HG02571 (cell line): ENCODE results near the gene NOS2.
"Not testable (repeated sequence)": the region's sequence is repeated elsewhere in the genome, so short reads cannot be mapped to it uniquely, and the experiment has no call there.

Experiments
- ATAC-seq: cut with Tn5 transposase; IDR thresholded peaks from one replicate; pipeline ENCODE4 v1.9.1; 2021; ENCODE audit warnings: mild to moderate bottlenecking, moderate library complexity; ENCODE audit not compliant: unreplicated experiment

Gene NOS2

DNA sequence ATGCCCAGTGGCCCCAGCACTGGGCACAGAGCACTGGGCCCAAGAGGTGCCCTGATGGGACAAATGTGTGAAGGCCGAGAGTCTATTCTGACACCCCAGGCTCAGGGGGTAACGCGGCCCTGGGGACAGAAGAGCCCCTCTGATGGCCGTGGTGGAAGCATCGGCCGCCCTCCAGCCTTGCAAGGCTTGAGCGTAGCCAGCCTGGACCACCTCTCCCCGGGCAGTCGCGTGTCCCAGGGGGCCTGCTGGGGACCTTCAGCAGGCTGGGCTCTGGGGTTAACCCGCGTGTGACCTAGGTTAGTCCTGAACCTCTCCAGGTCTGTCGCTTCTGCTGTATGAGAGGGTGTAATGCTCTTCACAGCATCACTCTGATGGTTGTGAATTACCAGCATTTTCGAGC, 40.8 kb downstream of the NOS2 start:
- no peak for ATAC-seq

DNA sequence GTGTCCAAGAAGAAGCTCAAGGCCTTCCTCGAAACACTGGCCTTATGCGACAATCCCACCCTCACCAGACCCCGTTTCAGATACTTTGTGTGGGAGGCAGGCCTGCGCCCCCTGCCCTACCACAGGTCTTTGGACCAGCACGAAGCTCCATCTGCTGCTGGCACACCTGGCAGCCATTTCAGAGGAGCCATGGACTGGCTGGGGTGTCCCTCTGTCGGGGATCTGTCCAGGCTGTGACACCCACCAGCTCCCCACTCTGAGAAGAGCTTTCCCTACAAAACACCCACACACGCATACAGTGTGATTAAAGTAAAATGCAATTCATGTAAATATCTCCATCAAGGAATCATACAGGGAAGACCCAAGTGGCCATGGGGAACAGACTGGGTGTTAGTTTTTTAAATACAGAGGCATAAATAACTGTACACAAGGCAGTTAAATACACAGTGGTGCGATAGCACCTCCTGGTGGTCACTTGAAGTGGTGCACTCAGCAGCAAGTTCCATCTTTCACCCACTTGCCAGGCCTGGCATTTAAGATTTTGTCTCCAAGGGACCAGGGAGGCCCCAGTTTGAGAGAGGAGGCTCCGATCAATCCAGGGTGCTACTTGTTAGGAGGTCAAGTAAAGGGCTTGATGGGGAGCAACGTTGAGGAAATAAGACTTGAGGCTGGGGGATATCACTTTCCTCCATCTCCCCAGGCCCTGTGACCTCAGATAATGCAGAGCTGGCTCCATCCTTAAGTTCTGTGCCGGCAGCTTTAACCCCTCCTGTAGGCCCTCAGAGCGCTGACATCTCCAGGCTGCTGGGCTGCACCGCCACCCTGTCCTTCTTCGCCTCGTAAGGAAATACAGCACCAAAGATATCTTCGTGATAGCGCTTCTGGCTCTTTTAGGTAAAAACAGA, 43.6 kb downstream of the NOS2 start:
- no peak for ATAC-seq

DNA sequence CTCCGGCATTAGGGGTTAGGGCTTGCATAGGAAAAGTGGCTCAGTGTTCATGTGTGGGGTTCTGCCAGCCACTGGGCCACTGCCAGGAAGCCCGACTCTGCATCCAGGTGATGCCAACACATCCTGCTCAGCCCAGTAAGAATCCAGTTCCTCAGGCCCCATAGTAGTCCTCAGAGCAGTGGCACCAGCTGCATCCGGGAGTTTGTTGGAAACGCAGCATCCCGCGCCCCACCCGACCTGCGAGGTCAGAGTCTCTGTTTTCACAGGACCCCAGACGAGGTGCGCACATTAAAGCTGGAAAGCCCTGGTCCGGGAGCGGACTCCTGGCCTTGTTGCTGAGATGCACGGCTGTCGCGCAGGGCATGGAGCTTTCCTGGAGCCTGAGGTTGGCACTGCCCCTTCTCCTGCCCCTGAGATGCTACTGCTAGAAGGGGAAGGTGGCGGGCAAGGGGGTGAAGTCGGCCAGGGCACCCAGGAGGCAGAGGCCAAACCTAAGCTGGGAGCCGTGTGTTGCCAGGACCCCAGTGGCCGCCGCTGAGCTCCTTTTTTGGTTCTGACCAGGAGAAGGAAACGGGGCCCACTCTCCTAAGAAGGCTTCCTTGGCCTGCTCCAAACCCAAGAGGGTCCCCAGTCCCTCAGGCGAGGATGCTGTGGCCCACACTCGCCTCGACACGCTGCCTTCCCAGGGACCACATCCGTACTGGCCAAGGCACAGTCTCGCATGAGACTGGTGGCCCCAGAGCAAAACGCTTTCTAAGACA, 44.4 kb downstream of the NOS2 start:
- ATAC-seq: no peak

DNA sequence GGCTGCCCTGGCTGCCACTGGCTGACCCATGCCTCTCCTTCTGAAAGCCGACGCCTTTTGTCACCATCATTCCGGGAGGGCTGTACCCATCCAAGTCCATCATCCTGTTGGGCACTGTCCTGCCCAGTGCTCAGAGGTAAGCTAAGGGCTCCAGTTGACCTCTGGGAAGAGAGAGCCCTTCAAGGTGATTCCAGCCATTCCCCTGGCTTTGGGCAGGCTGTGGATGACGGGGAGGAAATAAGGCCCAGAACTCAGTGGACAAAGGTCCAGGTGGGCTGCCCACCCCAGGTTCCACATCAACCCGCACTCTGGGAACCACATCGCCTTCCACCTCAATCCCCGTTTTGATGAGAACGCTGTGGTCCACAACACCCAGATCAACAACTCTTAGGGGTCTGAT, 45.8 kb downstream of the NOS2 start:
- ATAC-seq: no peak

DNA sequence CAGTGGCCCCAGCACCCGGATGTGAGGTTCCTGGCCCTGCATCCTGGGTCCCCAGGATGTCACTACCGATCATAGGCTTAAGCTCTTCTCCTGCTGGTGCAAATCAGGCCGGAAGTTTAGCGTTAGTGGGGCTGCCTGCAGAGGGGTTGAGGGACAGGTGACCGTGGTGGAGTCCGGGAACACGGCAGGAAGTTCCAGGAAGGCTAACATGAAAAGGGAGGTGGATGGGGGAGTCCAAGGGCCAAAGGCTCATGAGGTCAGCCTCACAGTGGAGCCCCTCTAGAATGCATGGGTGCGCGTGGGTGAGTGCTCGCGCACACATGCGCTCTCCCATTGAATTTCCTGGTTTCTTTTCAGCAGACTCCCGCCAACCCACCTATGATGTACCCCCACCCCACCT, 46.6 kb downstream of the NOS2 start:
- ATAC-seq: not testable (repeated sequence)

DNA sequence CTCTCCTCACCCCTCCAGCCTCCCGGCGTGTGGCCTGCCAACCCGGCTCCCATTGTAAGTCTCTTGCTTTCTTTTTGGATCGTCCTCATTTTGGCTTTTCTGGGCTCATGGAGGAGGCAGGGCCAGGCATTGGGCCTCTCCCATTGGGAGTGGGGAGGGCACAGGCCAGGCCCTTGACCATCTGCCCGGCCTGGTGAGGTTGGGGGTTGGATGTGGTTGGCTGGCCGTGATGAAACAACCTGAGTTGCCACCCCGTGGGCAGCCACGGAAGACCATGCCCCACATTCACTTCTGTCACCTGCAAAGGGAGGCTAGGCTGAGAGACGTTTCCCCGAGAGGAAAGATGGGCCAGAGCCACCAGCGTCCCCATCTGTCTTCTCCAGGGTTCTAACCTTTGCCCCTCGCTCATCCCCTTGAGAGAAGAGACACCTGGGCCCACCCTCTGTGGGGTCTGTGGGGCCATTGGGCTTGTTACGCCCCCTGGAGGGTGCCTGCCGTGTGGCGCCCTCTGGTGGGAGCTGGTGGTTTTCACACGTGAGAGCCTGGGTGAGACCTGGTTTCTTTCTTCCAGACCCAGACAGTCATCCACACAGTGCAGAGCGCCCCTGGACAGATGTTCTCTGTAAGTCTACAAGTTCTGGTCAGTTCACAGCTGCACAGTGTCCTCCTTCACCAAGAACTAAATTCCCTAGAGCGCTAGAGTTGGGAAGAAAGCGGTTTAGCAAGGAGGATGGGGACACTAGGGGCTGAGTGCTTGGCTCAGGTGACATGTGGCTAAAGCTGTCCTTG, 47.3 kb downstream of the NOS2 start:
- ATAC-seq: not testable (repeated sequence)

DNA sequence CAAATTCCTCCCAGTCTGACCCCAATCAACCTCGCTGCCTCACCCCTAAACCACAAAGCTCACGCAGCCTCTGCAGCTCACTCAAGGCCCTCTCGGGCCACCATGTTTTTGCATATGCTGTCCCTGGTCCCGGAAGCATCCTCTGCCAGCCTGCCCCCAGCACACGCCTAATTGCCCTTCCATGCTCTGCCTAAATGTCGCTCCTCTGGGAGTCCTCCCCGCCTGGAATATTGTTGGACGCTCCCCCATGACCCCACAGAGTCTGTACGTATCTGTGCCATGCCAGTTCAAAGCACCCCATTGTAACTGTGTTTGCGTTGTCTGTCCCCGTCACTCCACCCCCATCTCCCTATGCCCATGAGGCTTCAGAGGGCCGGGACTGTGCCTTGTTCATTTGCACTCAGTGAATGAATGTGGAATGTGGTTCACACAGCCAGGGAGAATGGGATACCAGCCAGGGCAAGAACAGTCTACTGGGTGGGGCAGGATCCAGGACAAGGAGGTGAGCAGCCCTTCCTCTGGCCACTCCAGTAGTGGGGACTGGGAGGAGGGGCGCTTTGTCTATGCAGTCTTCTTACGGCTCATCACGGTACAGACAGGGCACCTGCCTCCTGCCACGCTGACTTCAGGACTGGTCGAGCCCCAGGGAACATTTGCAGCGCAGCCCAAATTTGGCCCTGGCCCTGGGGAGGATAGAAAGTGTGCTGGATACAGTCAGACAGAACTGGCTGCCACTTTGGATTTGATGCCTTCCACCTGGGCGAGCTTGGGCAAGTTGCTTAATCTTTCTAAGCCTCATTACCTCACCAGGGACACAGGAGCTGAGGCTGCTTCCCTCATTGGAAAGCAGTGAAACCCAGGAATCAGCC, 48.5 kb downstream of the NOS2 start:
- no peak for ATAC-seq

DNA sequence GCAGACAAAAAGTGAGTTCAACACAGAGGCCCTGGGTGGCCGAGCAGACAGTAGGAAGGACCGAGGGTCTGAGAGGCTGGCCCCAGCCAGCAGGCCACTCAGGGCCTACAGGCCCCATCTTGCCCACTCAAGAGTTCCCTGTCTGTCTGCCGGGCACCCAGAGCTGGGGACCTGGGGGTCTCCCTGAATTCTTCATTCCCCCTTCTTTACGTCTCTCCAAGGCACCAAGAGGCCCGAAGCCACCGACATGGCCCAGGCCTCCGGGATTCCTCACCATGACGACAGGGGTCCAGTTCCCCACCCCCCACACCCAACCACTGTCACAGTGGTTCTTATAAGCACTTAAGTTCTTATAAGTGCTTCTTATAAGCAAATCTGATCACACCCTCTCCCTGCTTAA, 49.2 kb downstream of the NOS2 start:
- no peak for ATAC-seq

DNA sequence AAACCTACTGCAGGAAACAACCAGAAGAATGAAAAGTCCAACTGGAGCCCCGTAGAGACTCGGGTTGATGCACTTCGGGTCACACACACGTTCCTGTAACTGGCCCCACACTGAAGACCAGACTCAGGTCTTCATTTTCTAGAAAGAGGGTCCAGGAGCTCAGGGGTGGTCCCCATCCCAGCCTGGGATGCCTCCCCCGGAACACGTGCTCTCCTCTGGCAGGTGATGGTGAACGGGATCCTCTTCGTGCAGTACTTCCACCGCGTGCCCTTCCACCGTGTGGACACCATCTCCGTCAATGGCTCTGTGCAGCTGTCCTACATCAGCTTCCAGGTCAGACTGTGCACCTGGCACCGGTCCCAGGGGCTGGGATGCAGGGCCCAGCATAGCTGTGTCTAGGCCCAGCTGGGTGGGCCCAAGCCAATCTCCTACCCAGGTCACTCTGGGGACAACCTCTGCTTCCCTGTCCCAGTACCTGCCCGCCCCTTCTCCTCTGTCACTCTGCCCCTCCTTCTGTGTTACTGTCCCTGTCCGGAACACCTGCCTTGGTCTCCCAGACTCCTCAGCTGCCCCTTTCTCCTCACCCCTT, 50.7 kb downstream of the NOS2 start:
- ATAC-seq: not testable (repeated sequence)

DNA sequence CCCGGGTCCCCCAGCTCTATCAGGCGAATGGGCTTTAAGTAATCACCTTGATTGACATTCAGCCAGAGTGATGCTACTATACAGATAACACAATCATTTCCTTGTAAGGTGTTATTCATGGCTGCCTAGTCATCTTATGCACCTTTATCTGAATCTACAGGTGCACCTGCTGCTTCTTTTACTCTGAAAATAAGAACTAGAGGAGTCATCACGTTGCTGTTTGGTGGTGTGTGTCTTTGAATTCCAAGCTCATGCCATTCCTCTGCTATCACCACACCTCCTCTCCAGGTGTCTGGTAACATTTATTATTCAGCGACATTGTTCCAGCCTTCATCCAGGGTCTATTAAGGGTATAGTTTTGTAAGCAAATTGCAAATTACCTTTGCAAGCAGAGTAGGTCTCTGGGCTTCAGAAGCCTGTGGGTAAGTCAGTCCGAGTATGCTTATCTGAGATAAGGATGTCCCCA, 51.9 kb downstream of the NOS2 start:
- ATAC-seq: no peak

DNA sequence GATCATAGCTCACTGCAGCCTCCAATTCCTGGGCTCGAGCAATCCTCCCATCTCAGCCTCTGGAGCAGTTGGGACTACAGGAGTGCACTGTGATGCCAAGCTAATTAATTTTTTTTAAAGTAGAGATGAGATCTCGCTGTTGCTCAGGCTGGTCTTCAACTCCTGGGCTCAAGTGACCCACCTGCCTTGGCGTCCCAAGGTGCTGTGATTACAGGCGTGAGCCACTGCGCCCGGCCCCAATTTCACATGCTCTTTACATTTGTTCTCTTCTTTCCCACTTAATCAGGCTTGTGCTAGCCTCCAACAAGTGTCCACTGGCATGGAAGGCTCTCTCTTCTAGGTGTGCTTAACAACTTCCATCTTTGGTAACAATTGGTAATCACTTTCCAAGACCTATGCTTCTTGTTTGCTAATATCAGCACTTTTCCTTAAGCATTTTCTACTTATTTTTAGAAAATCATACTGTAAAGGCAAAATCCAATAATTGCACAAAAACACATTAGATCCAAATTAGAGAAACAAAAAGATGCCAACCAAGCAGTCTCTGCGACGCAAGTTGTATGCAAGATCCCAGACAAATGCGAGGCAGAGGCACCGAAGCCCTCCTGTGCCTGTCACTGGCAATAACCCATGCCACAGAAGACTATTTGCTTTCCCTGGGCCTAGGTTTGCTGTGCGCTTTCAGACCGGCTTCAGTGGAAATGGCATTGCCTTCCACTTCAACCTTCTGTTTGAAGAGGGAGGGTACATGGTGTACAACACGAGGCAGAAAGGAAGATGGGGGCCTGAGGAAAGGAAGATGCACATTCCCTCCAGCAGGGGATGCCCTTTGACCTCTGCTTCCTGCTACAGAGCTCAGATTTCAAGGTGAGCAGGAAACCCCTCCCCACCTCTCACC, 52.6 kb downstream of the NOS2 start:
- no peak for ATAC-seq

DNA sequence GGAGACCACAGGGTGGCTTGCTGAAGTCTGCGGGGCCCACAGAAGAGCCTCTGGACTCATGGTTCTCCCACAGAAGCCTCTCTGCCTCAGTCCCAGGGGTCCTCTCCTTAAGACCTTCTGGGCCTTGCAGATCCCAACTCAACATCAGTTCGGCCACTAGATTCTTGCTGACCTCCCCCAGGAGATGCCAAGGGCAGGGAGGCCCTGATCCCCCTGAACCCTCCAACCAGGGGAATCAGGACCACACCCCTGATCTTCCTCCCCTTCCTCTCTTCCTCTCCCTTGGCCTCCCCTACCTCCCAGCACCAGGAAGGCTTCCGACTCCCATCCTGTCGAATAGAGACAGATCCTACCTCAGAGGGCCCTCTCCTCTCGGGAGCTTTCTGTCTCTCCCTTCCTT, 53.4 kb downstream of the NOS2 start:
- no peak for ATAC-seq

DNA sequence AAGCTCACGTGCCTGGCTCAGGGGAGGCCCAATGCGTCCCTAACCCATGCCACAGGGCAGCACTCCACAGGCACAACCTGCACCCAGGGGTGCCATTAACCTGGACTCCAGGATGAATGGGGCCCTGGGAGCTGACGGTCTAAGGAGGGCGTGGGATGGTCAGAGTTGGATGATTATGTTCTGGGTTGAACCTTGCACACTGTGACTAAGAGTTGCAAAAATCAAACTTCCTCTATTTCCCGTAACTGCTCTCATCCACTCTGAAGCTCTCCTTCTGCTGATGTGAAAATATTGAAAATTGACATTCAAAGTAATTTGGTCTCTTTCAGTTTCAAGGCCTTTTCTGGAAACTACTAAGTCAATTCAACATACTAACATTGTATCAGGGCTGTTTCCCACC, 54.0 kb downstream of the NOS2 start:
- ATAC-seq: not testable (repeated sequence)

DNA sequence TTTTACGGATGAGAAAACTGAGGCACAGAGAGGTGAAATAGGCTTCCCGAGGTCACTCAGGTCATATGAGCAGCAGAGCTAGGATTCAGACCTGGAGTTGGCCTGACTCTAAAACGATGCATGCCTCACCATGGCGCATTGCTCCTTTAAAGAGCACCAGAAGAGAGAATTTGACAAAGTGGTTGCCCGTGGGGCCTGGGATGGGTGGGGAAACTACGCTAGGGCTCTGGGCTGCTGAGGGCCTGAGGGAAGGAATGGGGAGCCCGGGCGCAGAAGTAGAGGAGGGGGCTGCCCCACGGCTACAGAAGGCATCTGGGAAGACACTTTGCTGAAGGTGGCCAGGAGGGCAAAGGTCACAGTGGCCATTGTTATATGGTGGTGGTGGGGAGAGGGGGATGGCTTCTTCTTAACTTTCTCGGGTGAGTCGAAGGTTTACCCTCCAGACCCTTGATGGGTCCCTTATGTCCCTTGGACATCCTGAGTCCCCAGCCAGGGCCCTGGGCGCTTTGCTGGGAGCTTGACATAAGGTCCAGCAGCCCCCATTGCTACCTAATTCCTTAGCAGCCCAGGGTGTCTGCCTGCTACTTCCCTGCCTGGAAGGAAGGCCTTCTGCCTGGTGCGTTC, 55.0 kb downstream of the NOS2 start:
- not testable (repeated sequence) for ATAC-seq

DNA sequence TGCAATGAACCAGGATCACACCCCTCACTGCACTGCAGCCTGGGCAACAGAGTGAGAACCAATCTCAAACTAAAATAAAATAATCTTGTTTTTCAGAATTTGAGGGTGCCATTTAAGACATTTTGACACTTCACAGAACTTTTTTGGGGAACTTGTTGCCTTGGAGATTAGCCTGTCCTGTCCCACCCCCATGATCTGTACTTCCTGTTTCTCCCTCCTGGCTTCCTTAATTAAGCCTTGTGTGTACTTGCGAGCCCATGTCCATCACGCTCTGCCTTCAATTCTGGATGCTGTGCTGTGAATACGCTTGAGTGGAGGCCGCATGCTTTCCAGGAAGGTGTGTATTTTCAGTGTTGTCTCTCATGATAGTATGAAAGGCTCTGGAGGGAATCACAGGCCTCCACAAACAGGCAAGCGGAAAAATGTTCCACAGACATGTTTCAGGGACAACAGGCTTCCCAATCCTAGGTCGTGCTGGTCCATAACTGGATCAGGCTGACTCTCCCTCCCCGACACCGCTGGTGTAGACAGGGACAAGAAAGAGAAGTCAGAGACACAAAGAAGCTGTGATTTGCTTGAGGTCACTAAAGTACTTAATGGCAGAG, 56.9 kb downstream of the NOS2 start:
- ATAC-seq: no peak

DNA sequence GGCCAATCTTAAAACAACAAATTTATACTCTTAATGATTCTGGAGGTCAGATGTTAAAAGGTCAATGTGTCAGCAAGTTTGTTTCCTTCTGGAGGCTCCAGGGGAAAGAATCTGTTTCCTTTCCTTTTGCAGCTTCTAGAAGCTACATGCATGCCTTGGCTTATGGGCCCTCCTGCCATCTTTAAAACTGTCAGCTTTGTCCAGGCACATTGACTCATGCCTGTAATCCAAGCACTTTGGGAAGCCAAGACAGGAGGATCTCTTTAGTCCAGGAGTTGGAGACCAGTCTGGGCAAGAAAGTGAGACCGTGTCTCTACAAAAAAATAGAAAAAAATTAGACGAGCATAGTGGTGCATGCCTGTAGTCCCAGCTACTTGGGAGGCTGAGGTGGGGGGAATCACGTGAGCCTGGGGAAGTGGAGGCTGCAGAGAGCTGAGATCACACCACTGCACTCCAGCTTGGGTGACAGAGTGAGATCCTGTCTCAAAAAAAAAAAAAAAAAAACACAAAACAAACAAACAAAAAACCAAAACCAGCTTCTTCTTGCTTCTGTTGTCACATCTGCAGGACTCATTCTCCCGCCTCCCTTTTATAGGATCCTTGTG, 58.3 kb downstream of the NOS2 start:
- no peak for ATAC-seq

DNA sequence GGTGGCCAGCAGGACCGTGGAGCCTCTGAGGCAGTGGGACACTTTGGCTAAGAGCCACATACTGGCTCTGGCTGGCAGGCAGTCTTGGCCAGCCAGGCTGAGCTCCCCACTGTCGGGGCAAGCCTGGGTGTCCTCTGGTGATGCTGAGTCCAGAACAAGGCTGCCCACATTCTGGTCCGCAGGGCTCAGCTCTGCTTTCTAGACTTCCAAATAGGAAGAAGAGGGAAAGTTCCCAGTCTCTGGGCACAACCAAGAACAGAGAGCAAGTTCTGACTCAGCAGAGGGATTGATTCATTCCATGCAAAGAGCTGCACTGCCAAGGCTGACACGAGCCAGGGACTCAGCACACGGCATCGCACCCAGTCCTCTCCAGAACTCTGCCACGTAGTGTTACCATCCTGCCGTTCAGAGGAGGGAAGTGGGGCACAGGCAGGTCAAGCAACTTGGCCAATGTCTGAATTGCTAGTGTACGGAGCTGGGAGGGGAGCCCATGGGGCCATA, 58.9 kb downstream of the NOS2 start:
- ATAC-seq: no peak
